Vagina (tissue), 2 donors: Measurements from ENCODE around the gene SCN2A.

ENCODE experiments used
- CTCF ChIP-seq, 3 experiments: fragments of 450-650 bp in 2 of 3; fragments of 200-600 bp in 1 of 3; sonication (generic) in 1 of 3; IDR thresholded peaks; one replicate each; pipeline ENCODE4 v1.5.1; 2017 to 2019; ENCODE audit warnings: antibody characterized with exemption in 3 of 3, mild to moderate bottlenecking in 2 of 3, moderate library complexity in 2 of 3
- POLR2A ChIP-seq, 2 donors: fragments of 450-650 bp; IDR thresholded peaks; one replicate each; pipeline ENCODE4 v1.6.1; 2017; ENCODE audit warnings: antibody characterized with exemption in 2 of 2, mild to moderate bottlenecking in 2 of 2, moderate library complexity in 2 of 2
- POLR2AphosphoS5 ChIP-seq, 2 donors: sonication (generic); formaldehyde crosslinking; IDR thresholded peaks; one replicate each; pipeline ENCODE4 v1.9.0; 2017; ENCODE audit warnings: antibody characterized with exemption in 2 of 2, mild to moderate bottlenecking in 2 of 2, low read depth in 1 of 2; ENCODE audit not compliant: insufficient read depth in 1 of 2

- TF ChIP-seq CTCF (IDR thresholded peaks at IDR 0.05), result no peak
- no peak for TF ChIP-seq POLR2A (IDR thresholded peaks at IDR 0.05)
- TF ChIP-seq POLR2AphosphoS5 (IDR thresholded peaks at IDR 0.05; ENCODE audit: insufficient read depth in 1 of 2, low read depth in 1 of 2), result no peak
Measured at GRCh38 chr2:165420231-165420630, 181.0 kb downstream of the SCN2A start.
